Upper lobe of right lung (tissue), 1 donor: ENCODE measurements around the gene SOX18. TPM values are rescaled to one million over a fixed set of nuclear protein-coding genes. Genes with fewer than 3 reads are reported as not detected.
"Not testable (repeated sequence)": the region's sequence is repeated elsewhere in the genome, so short reads cannot be mapped to it uniquely, and the experiment has no call there.

ENCODE experiments used
- ATAC-seq: fragments of 200-7000 bp; cut with Tn5 transposase; one replicate; pipeline ENCODE4 v1.9.1; 2020; ENCODE audit warnings: mild to moderate bottlenecking, moderate library complexity
- DNase-seq: peaks from one replicate; pipeline ENCODE4 v3.0.0-alpha.2; 2020
- H3K27ac ChIP-seq: fragments of 200-600 bp; one replicate; pipeline ENCODE4 v1.8.0; 2022
- H3K27me3 ChIP-seq: fragments of 200-600 bp; one replicate; pipeline ENCODE4 v1.8.0; 2022; ENCODE audit warnings: mild to moderate bottlenecking
- H3K36me3 ChIP-seq: fragments of 200-600 bp; one replicate; pipeline ENCODE4 v1.8.0; 2022
- H3K4me1 ChIP-seq: fragments of 200-600 bp; one replicate; pipeline ENCODE4 v1.8.0; 2022
- H3K4me3 ChIP-seq: fragments of 200-600 bp; one replicate; pipeline ENCODE4 v1.8.0; 2022; ENCODE audit warnings: mild to moderate bottlenecking
- H3K9me3 ChIP-seq: fragments of 200-600 bp; one replicate; pipeline ENCODE4 v1.8.0; 2022
- intact Hi-C: fragments of 100-400 bp; cut with DNase I; formaldehyde crosslinking; loops from one replicate; pipeline ENCODE4 v1.11.0; 2022
- total RNA-seq: library from RNA; stranded (reverse); fragmentation: NEBNext Ultra II Directional; extraction: Animal tissue kit (Norgen Biotek cat#: 25700); gene quantifications from one replicate; pipeline ENCODE4 v1.2.1, GENCODE V29; 2021
- TF ChIP-seq, protein P1 (sequence below): fragments of 200-600 bp; IDR thresholded peaks from one replicate; pipeline ENCODE4 v1.8.0; 2022; ENCODE audit warnings: antibody characterized with exemption
- donor health status: DM: no; HTN: yes; CAD: no; lungs with severe emphysema.

Gene SOX18
- total RNA-seq, 1 donor from 2014 or later = 135 TPM

GRCh38 chr20:64021124-64021975, 28.1 kb downstream of the SOX18 start:
- H3K36me3 ChIP-seq = peaks cover 76% of the 10 kb centered on the region
- intact Hi-C loops = no loop called here
- H3K4me1 ChIP-seq = no peaks in the 10 kb centered on the region
- H3K27ac ChIP-seq = no peak overlapping the region
- no peak overlapping the region for H3K4me3 ChIP-seq
- DNase-seq (no peak), ATAC-seq (no peak)
- H3K27me3 ChIP-seq = no peaks in the 10 kb centered on the region
- no peaks in the 10 kb centered on the region for H3K9me3 ChIP-seq
- TF ChIP-seq, protein P1, sequence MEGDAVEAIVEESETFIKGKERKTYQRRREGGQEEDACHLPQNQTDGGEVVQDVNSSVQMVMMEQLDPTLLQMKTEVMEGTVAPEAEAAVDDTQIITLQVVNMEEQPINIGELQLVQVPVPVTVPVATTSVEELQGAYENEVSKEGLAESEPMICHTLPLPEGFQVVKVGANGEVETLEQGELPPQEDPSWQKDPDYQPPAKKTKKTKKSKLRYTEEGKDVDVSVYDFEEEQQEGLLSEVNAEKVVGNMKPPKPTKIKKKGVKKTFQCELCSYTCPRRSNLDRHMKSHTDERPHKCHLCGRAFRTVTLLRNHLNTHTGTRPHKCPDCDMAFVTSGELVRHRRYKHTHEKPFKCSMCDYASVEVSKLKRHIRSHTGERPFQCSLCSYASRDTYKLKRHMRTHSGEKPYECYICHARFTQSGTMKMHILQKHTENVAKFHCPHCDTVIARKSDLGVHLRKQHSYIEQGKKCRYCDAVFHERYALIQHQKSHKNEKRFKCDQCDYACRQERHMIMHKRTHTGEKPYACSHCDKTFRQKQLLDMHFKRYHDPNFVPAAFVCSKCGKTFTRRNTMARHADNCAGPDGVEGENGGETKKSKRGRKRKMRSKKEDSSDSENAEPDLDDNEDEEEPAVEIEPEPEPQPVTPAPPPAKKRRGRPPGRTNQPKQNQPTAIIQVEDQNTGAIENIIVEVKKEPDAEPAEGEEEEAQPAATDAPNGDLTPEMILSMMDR = no peak

- H3K27ac ChIP-seq = no peak overlapping the region
- H3K4me3 ChIP-seq = no peak overlapping the region
- DNase-seq = no peak
- peaks cover 78% of the 10 kb centered on the region for H3K36me3 ChIP-seq
- no peaks in the 10 kb centered on the region for H3K9me3 ChIP-seq
- no peaks in the 10 kb centered on the region for H3K4me1 ChIP-seq
- intact Hi-C loops = no loop called here
- TF ChIP-seq, protein P1 = no peak
- ATAC-seq = no peak
- no peaks in the 10 kb centered on the region for H3K27me3 ChIP-seq
These were observed 33.8 kb downstream of the SOX18 start for GRCh38 chr20:64015635-64016034.

GRCh38 chr20:64012385-64013154, 36.9 kb downstream of the SOX18 start:
- ATAC-seq, H3K4me3 ChIP-seq, H3K27ac ChIP-seq, H3K9me3 ChIP-seq, H3K4me1 ChIP-seq, H3K27me3 ChIP-seq, intact Hi-C loops, DNase-seq: not testable (repeated sequence)
- H3K36me3 ChIP-seq = peaks cover 86% of the 10 kb centered on the region

DNA sequence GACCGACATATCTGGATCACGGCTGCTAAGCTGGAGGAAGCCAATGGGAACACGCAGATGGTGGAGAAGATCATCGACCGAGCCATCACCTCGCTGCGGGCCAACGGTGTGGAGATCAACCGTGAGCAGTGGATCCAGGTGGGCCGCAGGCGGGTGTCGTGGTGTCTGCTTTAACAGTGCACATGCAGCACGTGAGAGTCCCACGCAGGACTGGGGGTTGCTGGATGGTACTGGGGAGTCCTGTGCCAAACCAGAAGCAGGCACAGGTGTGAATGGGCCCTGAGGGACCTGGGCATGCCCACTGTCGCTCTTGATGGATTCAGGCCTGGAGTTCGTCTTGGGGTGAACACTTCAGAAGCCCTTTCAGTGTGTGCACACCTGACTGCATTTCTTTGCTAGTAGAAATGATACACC, 38.1 kb downstream of the SOX18 start:
- Histone ChIP-seq H3K4me1 (no peaks in the 10 kb centered on the region), H3K36me3 (peaks cover 82% of the 10 kb centered on the region), H3K4me3 (no peak overlapping the region), H3K27me3 (no peaks in the 10 kb centered on the region), H3K9me3 (no peaks in the 10 kb centered on the region), H3K27ac (no peak overlapping the region)
- intact Hi-C loops = no loop called here
- ATAC-seq (no peak), DNase-seq (no peak)
- TF ChIP-seq, protein P1 = no peak

DNA sequence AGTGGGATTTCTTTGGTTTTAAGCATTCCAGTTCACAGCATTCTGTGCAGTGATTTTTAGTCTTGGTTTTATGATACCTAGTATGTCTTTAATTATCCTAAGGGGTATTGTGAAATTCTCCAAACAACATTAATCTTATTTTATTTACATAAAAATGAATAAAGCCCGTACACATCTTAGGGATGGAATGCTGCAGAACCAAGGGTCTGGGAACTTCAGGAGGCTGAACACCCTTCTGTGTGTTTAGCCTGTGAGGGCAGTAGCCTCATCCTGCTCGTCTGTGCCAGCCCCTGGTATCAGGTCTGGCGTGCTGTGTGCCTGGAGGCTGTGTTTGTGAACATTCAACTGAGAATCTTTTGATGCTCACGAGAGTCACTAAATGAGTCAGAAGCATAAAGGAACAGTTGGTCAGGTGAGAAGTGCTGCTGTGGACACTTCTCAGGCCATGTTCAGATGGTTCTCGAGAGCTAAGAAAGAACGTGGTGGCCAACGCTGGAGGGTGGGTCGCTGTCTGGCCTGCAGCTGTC, 38.7 kb downstream of the SOX18 start:
- ATAC-seq = no peak
- peaks cover 82% of the 10 kb centered on the region for H3K36me3 ChIP-seq
- intact Hi-C loops = no loop called here

More for the DNA sequence above, 38.7 kb downstream of the SOX18 start:
- H3K9me3 ChIP-seq = no peaks in the 10 kb centered on the region
- no peak overlapping the region for H3K27ac ChIP-seq
- no peak overlapping the region for H3K4me3 ChIP-seq
- no peaks in the 10 kb centered on the region for H3K27me3 ChIP-seq
- no peak for DNase-seq
- no peaks in the 10 kb centered on the region for H3K4me1 ChIP-seq
- TF ChIP-seq, protein P1 = no peak
